HepG2 (cell line): ENCODE data around the gene PPIL6. TPM values are rescaled to one million over a fixed set of nuclear protein-coding genes. Genes with fewer than 3 reads are reported as not detected.
A peak's percentile ranks its signal among the peaks of the same experiment; 100 is the strongest.

Source experiments
- CHD4 ChIP-seq: fragments of 200-600 bp; sonication (generic); IDR thresholded peaks from 2 replicates; pipeline ENCODE4 v1.7.0; 2017; ENCODE audit warnings: mild to moderate bottlenecking, low read length, borderline replicate concordance
- ELK4 ChIP-seq: sonication (generic); formaldehyde crosslinking; IDR thresholded peaks from 2 replicates; pipeline ENCODE4 v1.9.0; 2021; ENCODE audit warnings: missing genetic modification reagents, borderline replicate concordance
- GABPB1 ChIP-seq: IDR thresholded peaks from 2 replicates; pipeline ENCODE4 v1.6.1; 2016; ENCODE audit warnings: mild to moderate bottlenecking, missing genetic modification reagents, moderate library complexity, missing compliant biosample characterization
- GTF2F1 ChIP-seq: fragments of 150-350 bp; IDR thresholded peaks from 2 replicates; pipeline ENCODE4 v1.6.1; 2014; ENCODE audit warnings: low read length
- MED1 ChIP-seq: sonication (generic); formaldehyde crosslinking; IDR thresholded peaks from 2 replicates; pipeline ENCODE4 v1.4.0; 2020; ENCODE audit warnings: missing genetic modification reagents
- MEF2D ChIP-seq: sonication (generic); formaldehyde crosslinking; IDR thresholded peaks from 2 replicates; pipeline ENCODE4 v1.5.1; 2020; ENCODE audit warnings: mild to moderate bottlenecking, missing genetic modification reagents
- NCOA2 ChIP-seq: sonication (generic); formaldehyde crosslinking; IDR thresholded peaks from 2 replicates; pipeline ENCODE4 v1.8.0; 2022; ENCODE audit warnings: inconsistent platforms
- PAWR ChIP-seq: sonication (generic); formaldehyde crosslinking; IDR thresholded peaks from 2 replicates; pipeline ENCODE4 v1.4.0; 2020; ENCODE audit warnings: missing genetic modification reagents, mild to moderate bottlenecking, borderline replicate concordance
- RARG ChIP-seq: sonication (generic); formaldehyde crosslinking; IDR thresholded peaks from 2 replicates; pipeline ENCODE4 v1.4.0; 2020; ENCODE audit warnings: low read depth, mild to moderate bottlenecking, missing genetic modification reagents
- RNF2 ChIP-seq: fragments of 450-650 bp; conservative IDR thresholded peaks from 2 replicates; pipeline ENCODE4 v1.6.1; 2016; ENCODE audit warnings: low read depth
- SKI ChIP-seq: fragments of 450-650 bp; IDR thresholded peaks from one replicate; pipeline ENCODE4 v1.6.1; 2018; ENCODE audit warnings: mild to moderate bottlenecking; ENCODE audit not compliant: partially characterized antibody
- ZBTB42 ChIP-seq: sonication (generic); formaldehyde crosslinking; IDR thresholded peaks from 2 replicates; pipeline ENCODE4 v1.5.0; 2020; ENCODE audit warnings: mild to moderate bottlenecking, missing genetic modification reagents
- ZIK1 ChIP-seq: sonication (generic); formaldehyde crosslinking; IDR thresholded peaks from 2 replicates; pipeline ENCODE4 v1.5.0; 2020; ENCODE audit warnings: mild to moderate bottlenecking, low read depth, missing genetic modification reagents, borderline replicate concordance
- ZNF124 ChIP-seq: sonication (generic); formaldehyde crosslinking; IDR thresholded peaks from 2 replicates; pipeline ENCODE4 v1.4.0; 2020; ENCODE audit warnings: missing genetic modification reagents
- ZNF44 ChIP-seq: sonication (generic); formaldehyde crosslinking; IDR thresholded peaks from 2 replicates; pipeline ENCODE4 v1.5.1; 2020; ENCODE audit warnings: mild to moderate bottlenecking, missing genetic modification reagents
- ZNF468 ChIP-seq: sonication (generic); formaldehyde crosslinking; IDR thresholded peaks from 2 replicates; pipeline ENCODE4 v1.8.0; 2022; ENCODE audit warnings: mild to moderate bottlenecking, moderate library complexity, missing genetic modification reagents
- ZNF563 ChIP-seq: sonication (generic); formaldehyde crosslinking; IDR thresholded peaks from 2 replicates; pipeline ENCODE4 v1.8.0; 2022; ENCODE audit warnings: mild to moderate bottlenecking, moderate library complexity, missing genetic modification reagents
- ZNF678 ChIP-seq: sonication (generic); formaldehyde crosslinking; IDR thresholded peaks from 2 replicates; pipeline ENCODE4 v1.4.0; 2020; ENCODE audit warnings: mild to moderate bottlenecking, missing genetic modification reagents
- polyA plus RNA-seq, 8 experiments: library from polyadenylated mRNA; depleted of rRNA in 3 of 8; stranded (reverse) in 7 of 8; unstranded in 1 of 8; fragments of >200 nt; fragmentation: Illumina TruSeq in 4 of 8; extraction: Trizol in 4 of 8; gene quantifications; 2 replicates each; pipeline versions ENCODE4 v1.2.1 to v1.2.3, GENCODE V29; 2011 to 2016; ENCODE audit warnings: low read depth in 4 of 8, missing spikeins in 1 of 8, mixed read lengths in 1 of 8; ENCODE audit not compliant: insufficient read depth in 1 of 8
- total RNA-seq, 5 experiments: library from RNA; depleted of rRNA; stranded (reverse); fragments of >200 nt; fragmentation: Illumina TruSeq; extraction: Trizol; gene quantifications; 2 replicates each; pipeline ENCODE4 v1.2.3, GENCODE V29; 2016; ENCODE audit warnings: low read depth in 1 of 5
- TF ChIP-seq, protein P1 (sequence below): sonication (generic); formaldehyde crosslinking; IDR thresholded peaks from 2 replicates; pipeline ENCODE4 v1.8.0; 2022; ENCODE audit warnings: missing genetic modification reagents, mild to moderate bottlenecking, inconsistent platforms, borderline replicate concordance
- TF ChIP-seq, protein P2 (sequence below): sonication (generic); formaldehyde crosslinking; IDR thresholded peaks from 2 replicates; pipeline ENCODE4 v1.4.0; 2020; ENCODE audit warnings: missing genetic modification reagents, mild to moderate bottlenecking, borderline replicate concordance
- TF ChIP-seq, protein P3 (sequence below): sonication (generic); formaldehyde crosslinking; conservative IDR thresholded peaks from 2 replicates; pipeline ENCODE4 v1.4.0; 2020; ENCODE audit warnings: mild to moderate bottlenecking, missing genetic modification reagents, moderate library complexity
- TF ChIP-seq, protein P4 (sequence below): sonication (generic); formaldehyde crosslinking; IDR thresholded peaks from 2 replicates; pipeline ENCODE4 v1.4.0; 2020; ENCODE audit warnings: missing genetic modification reagents

Gene PPIL6
- total and polyA plus RNA-seq, 2 of the 13 experiments (the other 11 are each of a cell fraction or from before 2014, with no cell fraction given), result 0.22 to 0.46 TPM

- TF ChIP-seq PAWR, result no peak
- no peak for TF ChIP-seq ZNF468 (CRISPR knock-in tag)
- TF ChIP-seq CHD4, result no peak
- TF ChIP-seq RARG (CRISPR knock-in tag), result no peak
- no peak for TF ChIP-seq ELK4 (CRISPR knock-in tag)
- TF ChIP-seq, protein P1, sequence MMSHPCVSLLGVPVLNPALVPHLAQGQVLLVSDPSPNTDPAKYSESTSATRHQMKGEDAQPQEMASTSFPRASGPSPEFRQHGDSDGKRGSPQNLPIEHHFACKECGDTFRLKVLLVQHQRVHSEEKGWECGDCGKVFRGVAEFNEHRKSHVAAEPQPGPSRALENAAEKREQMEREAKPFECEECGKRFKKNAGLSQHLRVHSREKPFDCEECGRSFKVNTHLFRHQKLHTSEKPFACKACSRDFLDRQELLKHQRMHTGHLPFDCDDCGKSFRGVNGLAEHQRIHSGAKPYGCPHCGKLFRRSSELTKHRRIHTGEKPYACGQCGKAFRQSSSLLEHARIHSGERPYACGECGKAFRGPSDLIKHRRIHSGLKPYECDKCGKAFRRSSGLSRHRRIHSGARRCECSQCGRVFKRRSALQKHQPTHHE, result no peak
- TF ChIP-seq ZNF563, result no peak
- TF ChIP-seq MEF2D, result no peak
- TF ChIP-seq SKI, result no peak
- TF ChIP-seq GABPB1, result no peak
- TF ChIP-seq ZIK1, result no peak; the same call in 1 of the 2 replicates
- TF ChIP-seq ZNF124 (CRISPR knock-in tag), result no peak
- TF ChIP-seq, protein P2, sequence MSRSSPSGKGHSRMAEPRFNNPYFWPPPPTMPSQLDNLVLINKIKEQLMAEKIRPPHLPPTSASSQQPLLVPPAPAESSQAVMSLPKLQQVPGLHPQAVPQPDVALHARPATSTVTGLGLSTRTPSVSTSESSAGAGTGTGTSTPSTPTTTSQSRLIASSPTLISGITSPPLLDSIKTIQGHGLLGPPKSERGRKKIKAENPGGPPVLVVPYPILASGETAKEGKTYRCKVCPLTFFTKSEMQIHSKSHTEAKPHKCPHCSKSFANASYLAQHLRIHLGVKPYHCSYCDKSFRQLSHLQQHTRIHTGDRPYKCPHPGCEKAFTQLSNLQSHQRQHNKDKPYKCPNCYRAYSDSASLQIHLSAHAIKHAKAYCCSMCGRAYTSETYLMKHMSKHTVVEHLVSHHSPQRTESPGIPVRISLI (CRISPR knock-in tag), result 0 out of 2 replicates have a peak, but pooled peaks have one; percentile 15
- TF ChIP-seq GTF2F1, result no peak
- TF ChIP-seq, protein P3, sequence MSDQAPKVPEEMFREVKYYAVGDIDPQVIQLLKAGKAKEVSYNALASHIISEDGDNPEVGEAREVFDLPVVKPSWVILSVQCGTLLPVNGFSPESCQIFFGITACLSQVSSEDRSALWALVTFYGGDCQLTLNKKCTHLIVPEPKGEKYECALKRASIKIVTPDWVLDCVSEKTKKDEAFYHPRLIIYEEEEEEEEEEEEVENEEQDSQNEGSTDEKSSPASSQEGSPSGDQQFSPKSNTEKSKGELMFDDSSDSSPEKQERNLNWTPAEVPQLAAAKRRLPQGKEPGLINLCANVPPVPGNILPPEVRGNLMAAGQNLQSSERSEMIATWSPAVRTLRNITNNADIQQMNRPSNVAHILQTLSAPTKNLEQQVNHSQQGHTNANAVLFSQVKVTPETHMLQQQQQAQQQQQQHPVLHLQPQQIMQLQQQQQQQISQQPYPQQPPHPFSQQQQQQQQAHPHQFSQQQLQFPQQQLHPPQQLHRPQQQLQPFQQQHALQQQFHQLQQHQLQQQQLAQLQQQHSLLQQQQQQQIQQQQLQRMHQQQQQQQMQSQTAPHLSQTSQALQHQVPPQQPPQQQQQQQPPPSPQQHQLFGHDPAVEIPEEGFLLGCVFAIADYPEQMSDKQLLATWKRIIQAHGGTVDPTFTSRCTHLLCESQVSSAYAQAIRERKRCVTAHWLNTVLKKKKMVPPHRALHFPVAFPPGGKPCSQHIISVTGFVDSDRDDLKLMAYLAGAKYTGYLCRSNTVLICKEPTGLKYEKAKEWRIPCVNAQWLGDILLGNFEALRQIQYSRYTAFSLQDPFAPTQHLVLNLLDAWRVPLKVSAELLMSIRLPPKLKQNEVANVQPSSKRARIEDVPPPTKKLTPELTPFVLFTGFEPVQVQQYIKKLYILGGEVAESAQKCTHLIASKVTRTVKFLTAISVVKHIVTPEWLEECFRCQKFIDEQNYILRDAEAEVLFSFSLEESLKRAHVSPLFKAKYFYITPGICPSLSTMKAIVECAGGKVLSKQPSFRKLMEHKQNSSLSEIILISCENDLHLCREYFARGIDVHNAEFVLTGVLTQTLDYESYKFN (CRISPR knock-in tag), result no peak; the same call in 1 of the 2 replicates
- TF ChIP-seq, protein P4, sequence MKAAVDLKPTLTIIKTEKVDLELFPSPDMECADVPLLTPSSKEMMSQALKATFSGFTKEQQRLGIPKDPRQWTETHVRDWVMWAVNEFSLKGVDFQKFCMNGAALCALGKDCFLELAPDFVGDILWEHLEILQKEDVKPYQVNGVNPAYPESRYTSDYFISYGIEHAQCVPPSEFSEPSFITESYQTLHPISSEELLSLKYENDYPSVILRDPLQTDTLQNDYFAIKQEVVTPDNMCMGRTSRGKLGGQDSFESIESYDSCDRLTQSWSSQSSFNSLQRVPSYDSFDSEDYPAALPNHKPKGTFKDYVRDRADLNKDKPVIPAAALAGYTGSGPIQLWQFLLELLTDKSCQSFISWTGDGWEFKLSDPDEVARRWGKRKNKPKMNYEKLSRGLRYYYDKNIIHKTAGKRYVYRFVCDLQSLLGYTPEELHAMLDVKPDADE (CRISPR knock-in tag), result no peak
- TF ChIP-seq NCOA2 (CRISPR knock-in tag), result no peak
- 0 out of 2 replicates have a peak, but pooled peaks have one; percentile 42 for TF ChIP-seq ZNF678 (CRISPR knock-in tag)
- TF ChIP-seq ZNF44 (CRISPR knock-in tag), result no peak
- no peak for TF ChIP-seq MED1 (CRISPR knock-in tag)
- TF ChIP-seq RNF2, result no peak
- TF ChIP-seq ZBTB42 (CRISPR knock-in tag), result no peak
These were observed 815 bp upstream of the PPIL6 start (continued) for GRCh38 chr6:109441069-109441816.
